Vein endothelial cell (primary cell): ENCODE measurements around the gene PARD3B. TPM values are rescaled to one million over a fixed set of nuclear protein-coding genes. Genes with fewer than 3 reads are reported as not detected.

Experiments
- small RNA-seq: library from RNA; depleted of rRNA; stranded (forward); fragments of <200 nt; gene quantifications from one replicate; pipeline ENCODE3, GENCODE V24; 2012
- total RNA-seq: library from RNA; depleted of rRNA; stranded (reverse); fragments of >200 nt; gene quantifications from 2 replicates; pipeline ENCODE4 v1.2.3, GENCODE V29; 2012

The PARD3B gene, protein sequence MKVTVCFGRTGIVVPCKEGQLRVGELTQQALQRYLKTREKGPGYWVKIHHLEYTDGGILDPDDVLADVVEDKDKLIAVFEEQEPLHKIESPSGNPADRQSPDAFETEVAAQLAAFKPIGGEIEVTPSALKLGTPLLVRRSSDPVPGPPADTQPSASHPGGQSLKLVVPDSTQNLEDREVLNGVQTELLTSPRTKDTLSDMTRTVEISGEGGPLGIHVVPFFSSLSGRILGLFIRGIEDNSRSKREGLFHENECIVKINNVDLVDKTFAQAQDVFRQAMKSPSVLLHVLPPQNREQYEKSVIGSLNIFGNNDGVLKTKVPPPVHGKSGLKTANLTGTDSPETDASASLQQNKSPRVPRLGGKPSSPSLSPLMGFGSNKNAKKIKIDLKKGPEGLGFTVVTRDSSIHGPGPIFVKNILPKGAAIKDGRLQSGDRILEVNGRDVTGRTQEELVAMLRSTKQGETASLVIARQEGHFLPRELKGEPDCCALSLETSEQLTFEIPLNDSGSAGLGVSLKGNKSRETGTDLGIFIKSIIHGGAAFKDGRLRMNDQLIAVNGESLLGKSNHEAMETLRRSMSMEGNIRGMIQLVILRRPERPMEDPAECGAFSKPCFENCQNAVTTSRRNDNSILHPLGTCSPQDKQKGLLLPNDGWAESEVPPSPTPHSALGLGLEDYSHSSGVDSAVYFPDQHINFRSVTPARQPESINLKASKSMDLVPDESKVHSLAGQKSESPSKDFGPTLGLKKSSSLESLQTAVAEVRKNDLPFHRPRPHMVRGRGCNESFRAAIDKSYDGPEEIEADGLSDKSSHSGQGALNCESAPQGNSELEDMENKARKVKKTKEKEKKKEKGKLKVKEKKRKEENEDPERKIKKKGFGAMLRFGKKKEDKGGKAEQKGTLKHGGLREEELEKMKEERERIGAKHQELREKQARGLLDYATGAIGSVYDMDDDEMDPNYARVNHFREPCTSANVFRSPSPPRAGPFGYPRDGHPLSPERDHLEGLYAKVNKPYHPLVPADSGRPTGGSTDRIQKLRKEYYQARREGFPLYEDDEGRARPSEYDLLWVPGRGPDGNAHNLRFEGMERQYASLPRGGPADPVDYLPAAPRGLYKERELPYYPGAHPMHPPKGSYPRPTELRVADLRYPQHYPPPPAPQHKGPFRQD (N-terminal part only)
- 18.1 and 20.3 TPM in 2 replicates for total RNA-seq

DNA sequence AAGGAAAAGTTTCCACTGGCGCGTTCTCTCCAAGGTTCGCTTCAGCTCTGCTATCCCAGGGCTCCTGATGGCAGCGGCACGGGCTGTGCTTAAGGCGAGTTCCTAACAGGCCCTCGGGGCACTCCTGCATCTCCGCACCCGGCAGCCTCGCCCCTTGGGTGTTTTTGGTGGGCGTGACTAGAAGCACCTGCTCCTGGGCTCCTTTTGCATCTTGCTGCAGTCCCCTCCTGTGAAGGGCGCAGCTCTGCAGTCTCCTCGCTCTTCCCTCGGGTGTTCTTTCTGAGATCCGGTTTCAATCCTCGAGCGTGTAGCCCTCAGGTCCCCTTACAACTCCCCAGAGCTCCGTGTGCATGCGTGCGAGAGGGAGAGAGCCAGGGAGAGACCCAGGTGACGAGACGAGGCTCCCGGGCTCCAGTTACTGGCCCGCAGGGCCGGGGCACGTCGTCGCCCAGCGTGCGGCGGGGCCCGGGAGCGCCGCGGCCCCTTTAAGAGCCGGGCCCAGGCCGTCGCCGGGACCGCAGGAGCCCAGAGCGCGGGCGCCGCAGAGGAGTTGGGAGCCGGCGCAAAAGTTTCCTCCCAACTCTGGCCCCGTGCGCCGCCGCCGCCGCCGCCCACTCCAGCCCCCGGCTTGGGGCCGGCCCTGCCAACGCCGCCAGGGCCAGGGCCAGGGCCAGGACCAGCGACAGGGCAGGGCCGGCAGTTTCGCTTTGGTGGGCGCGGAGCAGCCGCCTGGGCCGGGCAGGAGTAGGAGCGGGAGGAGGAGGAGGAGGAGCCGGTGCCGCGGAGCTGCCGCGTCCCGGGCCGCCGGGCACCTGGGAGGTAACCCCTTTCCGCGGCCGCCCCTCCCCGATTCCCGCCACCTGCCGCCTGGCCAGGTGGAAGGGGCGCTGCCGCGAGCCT is at the start of gene PARD3B:
Gene PARD3B (plus strand): TSS at position 515 of the 900 bp plus-strand sequence. CDS start 525 bp downstream, outside the sequence.

Small RNAs within 50 kb of the gene (small RNA-seq; reads per million reads assigned to genes)
- not detected for gene AC008171.1
